Lung (tissue), 12 donors: Measurements from ENCODE around the gene WEE1. TPM values are rescaled to one million over a fixed set of nuclear protein-coding genes. Genes with fewer than 3 reads are reported as not detected.
A peak's percentile ranks its signal among the peaks of the same experiment; 100 is the strongest.
"Not testable (repeated sequence)": the region's sequence is repeated elsewhere in the genome, so short reads cannot be mapped to it uniquely, and the experiment has no call there.

Source experiments
- ATAC-seq: fragments of 200-7000 bp; cut with Tn5 transposase; one replicate; pipeline ENCODE4 v1.9.1; 2020; ENCODE audit warnings: moderate number of reproducible peaks; ENCODE audit not compliant: insufficient read depth, low FRiP score
- DNase-seq, 3 donors: peaks; one replicate each; pipeline ENCODE4 v3.0.0-alpha.2; 2013 to 2017
- H3K27ac ChIP-seq, 2 donors: one replicate each; pipeline ENCODE4 v1.5.1; 2013; ENCODE audit warnings: mild to moderate bottlenecking in 2 of 2, moderate library complexity in 2 of 2, control low read depth in 1 of 2, inconsistent platforms in 1 of 2, low read depth in 1 of 2, low read length in 1 of 2
- H3K27me3 ChIP-seq, 3 donors: one replicate each; pipeline ENCODE4 v1.5.1; 2013; ENCODE audit warnings: low read length in 2 of 3; ENCODE audit not compliant: control insufficient read depth in 3 of 3, insufficient read depth in 3 of 3
- H3K36me3 ChIP-seq, 4 donors: one replicate each; pipeline ENCODE4 v1.5.1; 2013; ENCODE audit warnings: low read length in 4 of 4, mild to moderate bottlenecking in 1 of 4, moderate library complexity in 1 of 4; ENCODE audit not compliant: control insufficient read depth in 4 of 4, insufficient read depth in 4 of 4
- H3K4me1 ChIP-seq, 5 donors: one replicate each; pipeline ENCODE4 v1.5.1; 2013; ENCODE audit warnings: low read length in 5 of 5, mild to moderate bottlenecking in 2 of 5, moderate library complexity in 1 of 5; ENCODE audit not compliant: control insufficient read depth in 5 of 5, insufficient read depth in 5 of 5
- H3K4me3 ChIP-seq: one replicate; pipeline ENCODE4 v1.5.1; 2013; ENCODE audit warnings: mild to moderate bottlenecking, control low read depth, moderate library complexity
- H3K9ac ChIP-seq, 2 donors: one replicate each; pipeline ENCODE4 v1.5.1; 2013; ENCODE audit warnings: low read length in 2 of 2, control low read depth in 1 of 2; ENCODE audit not compliant: insufficient read depth in 1 of 2
- H3K9me3 ChIP-seq, 4 donors: one replicate each; pipeline ENCODE4 v1.5.1; 2013; ENCODE audit warnings: low read length in 3 of 4, mild to moderate bottlenecking in 1 of 4, moderate library complexity in 1 of 4; ENCODE audit not compliant: control insufficient read depth in 4 of 4, insufficient read depth in 3 of 4
- CTCF ChIP-seq: IDR thresholded peaks from 2 replicates; pipeline ENCODE4 v1.5.1; 2012; ENCODE audit warnings: mild to moderate bottlenecking; ENCODE audit errors: control extremely low read depth, extremely low read depth
- WGBS, 2 donors: extraction: QIAGEN DNeasy Blood & Tissue Kit; methylation state at CpG; one replicate each; pipeline ENCODE4 v1.1.7; 2013; 5-methylcytosine and 5-hydroxymethylcytosine counted together
- polyA plus RNA-seq, 2 donors: library from polyadenylated mRNA; stranded (reverse); fragments of 200-250 nt; gene quantifications; one replicate each; pipeline ENCODE4 v1.2.1, GENCODE V29; 2013
- total RNA-seq, 2 donors: library from RNA; depleted of rRNA in 1 of 2; stranded (reverse); fragments of >200 nt in 1 of 2; gene quantifications; one replicate each; pipeline ENCODE4 v1.2.1, GENCODE V29; 2014 to 2021
- donor health status: control.
- donor health status: control.
- donor health status: Bipolar disorder and iron deficiency.
- donor health status: healthy.
- donor health status: DM: yes; HTN: yes; CAD: no.

Gene WEE1
- total and polyA plus RNA-seq, 4 donors = 5.0 to 48.9 (median 9.7) TPM

GRCh38 chr11:9600644-9601036, 27.2 kb downstream of the WEE1 start:
- ATAC-seq = peak; percentile 25

GRCh38 chr11:9601037-9601875, 27.8 kb downstream of the WEE1 start:
- Histone ChIP-seq H3K36me3 (no peaks in the 10 kb centered on the region), H3K9ac (no peak overlapping the region), H3K4me1 (peaks cover 0 to 9% (median 0%) of the 10 kb centered on the region in 5 donors), H3K4me3 (no peak overlapping the region), H3K27ac (peak overlapping the region in 1 of 2 donors; percentile 83), H3K27me3 (no peaks in the 10 kb centered on the region), H3K9me3 (peaks cover 0 to 3% (median 0%) of the 10 kb centered on the region in 4 donors)
- peak in 2 of 3 donors; percentile 42 to 62 for DNase-seq
- ATAC-seq = peak; percentile 35
- TF ChIP-seq CTCF = no peak
- 22 to 39% methylated on average over 7 of the region's 7 CpGs for WGBS, 2 donors

More at GRCh38 chr11:9600644-9601036, 27.2 kb downstream of the WEE1 start:
- WGBS, 2 donors = 74 to 88% methylated on average over 4 of the region's 4 CpGs
- H3K27me3 ChIP-seq = no peaks in the 10 kb centered on the region
- peaks cover 0 to 9% (median 0%) of the 10 kb centered on the region in 5 donors for H3K4me1 ChIP-seq
- no peak overlapping the region for H3K4me3 ChIP-seq
- no peaks in the 10 kb centered on the region for H3K36me3 ChIP-seq
- TF ChIP-seq CTCF = no peak
- peak; percentile 44 to 70 (median 51) for DNase-seq
- H3K9me3 ChIP-seq = peaks cover 0 to 3% (median 0%) of the 10 kb centered on the region in 4 donors
- no peak overlapping the region for H3K27ac ChIP-seq
- no peak overlapping the region for H3K9ac ChIP-seq

GRCh38 chr11:9601876-9602199, 28.4 kb downstream of the WEE1 start:
- 58 to 66% methylated on average over 5 of the region's 5 CpGs for WGBS, 2 donors

GRCh38 chr11:9603214-9603613, 29.7 kb downstream of the WEE1 start:
- not testable (repeated sequence) for DNase-seq, H3K4me1 ChIP-seq, H3K27me3 ChIP-seq, H3K4me3 ChIP-seq, H3K36me3 ChIP-seq, H3K9ac ChIP-seq, H3K9me3 ChIP-seq, ATAC-seq, H3K27ac ChIP-seq
- WGBS, 2 donors = 96 to 98% methylated on average over 14 of the region's 14 CpGs

More at GRCh38 chr11:9601876-9602199, 28.4 kb downstream of the WEE1 start:
- no peak for ATAC-seq
- no peak overlapping the region for H3K27ac ChIP-seq
- no peaks in the 10 kb centered on the region for H3K36me3 ChIP-seq
- no peak for DNase-seq
- H3K27me3 ChIP-seq = no peaks in the 10 kb centered on the region
- no peak overlapping the region for H3K9ac ChIP-seq
- no peak for TF ChIP-seq CTCF
- H3K9me3 ChIP-seq = peaks cover 0 to 3% (median 0%) of the 10 kb centered on the region in 4 donors
- peaks cover 0 to 9% (median 0%) of the 10 kb centered on the region in 5 donors for H3K4me1 ChIP-seq
- no peak overlapping the region for H3K4me3 ChIP-seq
